SK-N-MC (cell line): ENCODE data around the gene PSME4.

Source experiments
- EZH2 ChIP-seq: fragments of 200-600 bp; sonication (generic); IDR thresholded peaks from one replicate; pipeline ENCODE4 v1.6.1; 2017; ENCODE audit warnings: antibody characterized with exemption
- FOXP2 ChIP-seq: optimal IDR thresholded peaks from 2 replicates; pipeline ENCODE3; 2011; ENCODE audit warnings: mild to moderate bottlenecking, moderate library complexity; ENCODE audit not compliant: insufficient read depth; ENCODE audit errors: extremely low read length, control extremely low read depth
- POLR2AphosphoS5 ChIP-seq: IDR thresholded peaks from 2 replicates; pipeline ENCODE4 v1.6.1; 2012; ENCODE audit warnings: mild to moderate bottlenecking, low read depth, low read length, borderline replicate concordance

DNA sequence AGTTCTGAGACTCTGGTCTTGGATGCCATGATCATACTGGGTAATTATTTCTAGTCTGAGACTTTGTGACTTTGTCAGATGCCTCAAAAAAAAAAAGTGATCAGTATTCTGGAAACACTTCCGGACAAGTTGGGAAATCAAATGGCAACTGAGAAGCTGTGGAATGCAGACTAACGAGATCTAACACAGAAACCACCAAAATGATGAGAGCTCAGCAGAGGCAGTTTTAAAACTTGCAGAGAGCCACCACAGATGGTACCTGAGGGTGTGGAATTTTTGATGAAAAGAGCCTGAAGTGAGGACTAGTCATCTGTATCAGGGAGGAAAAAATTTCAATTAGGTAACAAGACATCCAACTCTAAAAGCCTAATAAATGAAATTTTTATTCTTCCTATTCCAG, 105.5 kb downstream of the PSME4 start:
- no peak for TF ChIP-seq POLR2AphosphoS5
- TF ChIP-seq EZH2, result no peak
- no peak for TF ChIP-seq FOXP2
